HUDEP-2 (cell line): Measurements from ENCODE around the gene MPI.
"Not testable (repeated sequence)": the region's sequence is repeated elsewhere in the genome, so short reads cannot be mapped to it uniquely, and the experiment has no call there.

Experiments used
- DNase-seq, 76 experiments: peaks; one replicate each; lab custom pipeline; 2025; ENCODE audit not compliant: unreplicated experiment in 76 of 76; lab: John Stamatoyannopoulos, UW

MPI gene

GRCh38 chr15:74858369-74858740 lies 31.5 kb upstream of the MPI start:
- DNase-seq, result no peak

- no peak for DNase-seq
Measured at GRCh38 chr15:74863239-74864056, 26.4 kb upstream of the MPI start.

GRCh38 chr15:74864296-74864695 lies 25.5 kb upstream of the MPI start:
- no peak for DNase-seq

GRCh38 chr15:74865316-74865715 lies 24.5 kb upstream of the MPI start:
- DNase-seq, result no peak

- DNase-seq, result no peak
Measured at GRCh38 chr15:74866090-74866489, 23.8 kb upstream of the MPI start.

- peak in 6 of 76 experiments; percentile 6 to 31 (median 24) for DNase-seq
Measured at GRCh38 chr15:74867466-74868038, 22.3 kb upstream of the MPI start.

- DNase-seq, result peak in 3 of 76 experiments; percentile 12 to 27 (median 15)
Measured at GRCh38 chr15:74868059-74868458, 21.8 kb upstream of the MPI start.

- no peak for DNase-seq
Measured at GRCh38 chr15:74869372-74869725, 20.5 kb upstream of the MPI start.

- peak in 6 of 76 experiments; percentile 12 to 30 (median 21) for DNase-seq
Measured at GRCh38 chr15:74869726-74870407, 20.0 kb upstream of the MPI start.

GRCh38 chr15:74870436-74871215 lies 19.2 kb upstream of the MPI start:
- DNase-seq, result no peak

GRCh38 chr15:74872702-74873035 lies 17.2 kb upstream of the MPI start:
- DNase-seq, result no peak

GRCh38 chr15:74873036-74873755 lies 16.6 kb upstream of the MPI start, which contains the start of gene SCAMP2:
Gene SCAMP2 (minus strand): TSS chr15:74873365. CDS start chr15:74873255, 110 bp downstream.
- peak in 75 of 76 experiments; percentile 49 to 99 (median 85) for DNase-seq

GRCh38 chr15:74873756-74874424 lies 16.0 kb upstream of the MPI start:
- DNase-seq, result no peak

- DNase-seq, result no peak
Measured at GRCh38 chr15:74878273-74878672, 11.6 kb upstream of the MPI start.

GRCh38 chr15:74882528-74882927 lies 7.3 kb upstream of the MPI start:
- DNase-seq, result no peak

GRCh38 chr15:74884428-74885223 lies 5.2 kb upstream of the MPI start:
- no peak for DNase-seq

- no peak for DNase-seq
Measured at GRCh38 chr15:74885461-74885860, 4.4 kb upstream of the MPI start.

GRCh38 chr15:74887537-74888193 lies 2.2 kb upstream of the MPI start:
- not testable (repeated sequence) for DNase-seq

GRCh38 chr15:74888716-74889115 lies 1.1 kb upstream of the MPI start:
- DNase-seq, result no peak
